A549 treated with ZK216348 at 1 μM for 4 hours (cell line): Measurements from ENCODE around the gene C6orf62. TPM values are rescaled to one million over a fixed set of nuclear protein-coding genes. Genes with fewer than 3 reads are reported as not detected.

Source experiments
- total RNA-seq: library from RNA; stranded (reverse); fragments of 200-300 nt; extraction: Qiagen RNA extraction; gene quantifications from 5 replicates; pipeline ENCODE4 v1.2.3, GENCODE V29; 2022; ENCODE audit warnings: low read depth

The C6orf62 gene
- total RNA-seq, result 48.6 to 70.3 TPM (median 53.6 TPM) in 5 replicates

GRCh38 chr6:24719125-24719971 lies at the start of gene C6orf62:
TSS of gene C6orf62 (minus strand) at chr6:24719154. CDS start at chr6:24718668, 486 bp downstream.

DNA sequence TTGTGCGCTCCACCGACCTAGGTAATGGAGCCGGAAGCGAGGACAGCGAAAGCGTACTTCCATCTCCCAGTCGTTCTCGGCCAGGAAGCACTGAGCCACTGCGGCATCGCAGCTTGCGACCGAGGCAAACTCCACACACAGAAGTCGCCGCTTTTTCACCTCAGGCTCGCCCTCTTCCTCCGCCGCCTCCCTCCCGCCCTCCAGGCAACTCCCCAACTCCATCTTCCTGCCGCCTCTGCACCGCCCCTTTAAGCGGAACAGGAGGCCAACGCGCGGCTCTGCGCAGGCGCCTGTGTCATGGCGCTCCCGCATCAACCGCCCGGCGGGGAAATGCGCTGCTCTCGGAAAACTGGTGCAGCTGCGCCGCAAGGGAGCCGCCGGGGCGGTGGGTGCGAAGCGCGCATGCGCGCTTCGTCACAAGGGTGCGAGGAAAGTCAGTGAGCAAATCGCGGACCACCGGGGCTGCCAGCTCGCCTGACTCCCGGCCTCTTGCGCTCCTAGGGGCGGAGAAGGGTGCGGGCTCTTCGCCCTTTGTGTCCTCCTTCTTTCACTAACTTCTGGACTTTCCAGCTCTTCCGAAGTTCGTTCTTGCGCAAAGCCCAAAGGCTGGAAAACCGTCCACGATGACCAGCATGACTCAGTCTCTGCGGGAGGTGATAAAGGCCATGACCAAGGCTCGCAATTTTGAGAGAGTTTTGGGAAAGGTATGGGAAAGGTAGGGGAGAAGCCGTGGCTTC lies 52.1 kb downstream of the C6orf62 start, which contains the start of the genes ACOT13 and TDP2:
TSS of gene ACOT13 (plus strand) at position 437 of the 737 bp plus-strand sequence. CDS start at position 624, 187 bp downstream.
TSS of gene TDP2 (minus strand) at position 259 of the 737 bp plus-strand sequence. CDS start at position 222, 37 bp downstream.

Other genes with a start within 250 kb of the C6orf62 start
- gene GPLD1, start 229.6 kb downstream of the C6orf62 start, total RNA-seq, result 0.60 to 1.6 TPM (median 0.93 TPM) in 5 replicates
- 5.2 to 8.4 TPM (median 7.1 TPM) in 5 replicates for gene ALDH5A1, start 224.2 kb downstream of the C6orf62 start, total RNA-seq
- 2.3 to 2.7 TPM (median 2.4 TPM) in 5 replicates for gene KIAA0319, start 73.0 kb downstream of the C6orf62 start, total RNA-seq
- 28.1 to 36.7 TPM (median 32.8 TPM) in 5 replicates for gene TDP2, start 52.3 kb downstream of the C6orf62 start, total RNA-seq
- 22.4 to 30.1 TPM (median 24.7 TPM) in 5 replicates for gene ACOT13, start 52.1 kb downstream of the C6orf62 start, total RNA-seq
- 50.7 to 92.0 TPM (median 56.1 TPM) in 5 replicates for gene GMNN, start 55.8 kb upstream of the C6orf62 start, total RNA-seq
- gene ARMH2, start 79.8 kb upstream of the C6orf62 start, total RNA-seq, result not detected in 5 replicates
- 0.13 to 0.31 TPM (median 0.25 TPM) in 5 replicates for gene RIPOR2, start 216.8 kb upstream of the C6orf62 start, total RNA-seq